ENCODE measurements around the gene KIRREL3.

The KIRREL3 gene

GRCh38 chr11:126479178-126479930 is 521.2 kb downstream of the KIRREL3 start:
- no peak for DNase-seq

DNA sequence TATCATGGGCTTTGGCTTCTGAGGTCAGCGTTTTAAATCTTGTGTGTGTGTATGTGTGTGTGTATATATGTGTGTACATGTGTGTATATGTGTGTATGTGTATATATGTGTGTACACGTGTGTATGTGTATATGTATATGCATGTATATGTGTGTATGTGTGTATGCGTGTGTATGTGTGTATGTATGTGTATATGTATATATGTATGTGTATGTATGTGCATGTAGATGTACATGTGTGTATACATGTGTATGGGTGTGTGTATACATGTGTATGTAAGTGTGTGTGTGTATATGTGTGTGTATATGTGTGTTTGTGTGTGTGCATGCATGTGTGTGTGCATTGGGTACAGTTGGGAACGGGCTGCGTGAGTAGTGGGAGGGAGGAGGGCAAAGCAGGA is 522.1 kb downstream of the KIRREL3 start:
- DNase-seq: no peak

- peak; percentile 38 to 66 for DNase-seq
Observed at GRCh38 chr11:126477535-126478305, 522.9 kb downstream of the KIRREL3 start.

DNA sequence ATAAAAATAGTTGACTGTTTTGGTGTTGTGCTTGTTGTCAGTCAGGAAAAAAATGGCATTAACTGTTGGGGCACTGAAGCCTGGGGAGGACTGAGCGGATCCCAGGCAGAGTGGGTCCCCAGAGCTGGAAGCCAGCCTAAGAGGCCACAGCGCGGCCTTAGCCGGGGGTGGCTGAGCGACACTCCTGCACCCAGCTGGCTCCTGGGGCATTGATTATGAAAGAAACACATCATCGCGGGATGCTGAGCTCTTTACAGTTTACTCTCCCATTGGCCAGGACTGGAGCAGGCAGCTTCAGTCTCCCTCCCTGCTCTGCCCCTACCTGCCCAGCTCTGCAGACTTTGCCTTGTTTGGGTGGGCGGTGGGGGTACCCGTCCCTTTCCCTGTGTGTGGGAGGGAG is 523.6 kb downstream of the KIRREL3 start:
- DNase-seq: no peak

- DNase-seq: no peak
Observed at GRCh38 chr11:126476266-126476924, 524.2 kb downstream of the KIRREL3 start.

- no peak for DNase-seq
Observed at GRCh38 chr11:126475014-126475991, 525.3 kb downstream of the KIRREL3 start.

DNA sequence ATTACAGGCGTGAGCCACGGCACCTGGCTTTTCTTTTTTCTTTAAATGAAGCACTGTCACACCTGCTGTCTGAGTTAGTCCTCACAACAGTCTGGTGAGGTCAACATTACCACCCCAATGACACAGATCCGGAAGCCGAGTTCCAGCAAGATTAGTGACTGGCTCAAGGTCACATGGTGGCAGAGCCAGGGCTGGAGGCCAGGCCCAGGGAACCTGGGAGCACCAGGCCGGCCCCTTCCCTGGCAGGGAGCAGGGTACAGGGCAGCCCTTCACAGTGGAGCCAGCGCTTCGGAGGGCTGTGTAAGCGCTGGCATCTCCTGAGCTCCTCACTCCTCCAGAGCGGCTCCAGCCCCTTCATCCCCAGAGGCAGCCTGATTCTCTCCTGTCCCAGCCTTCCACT is 526.4 kb downstream of the KIRREL3 start:
- no peak for DNase-seq

- no peak for DNase-seq
Observed at GRCh38 chr11:126473269-126473668, 527.3 kb downstream of the KIRREL3 start.

DNA sequence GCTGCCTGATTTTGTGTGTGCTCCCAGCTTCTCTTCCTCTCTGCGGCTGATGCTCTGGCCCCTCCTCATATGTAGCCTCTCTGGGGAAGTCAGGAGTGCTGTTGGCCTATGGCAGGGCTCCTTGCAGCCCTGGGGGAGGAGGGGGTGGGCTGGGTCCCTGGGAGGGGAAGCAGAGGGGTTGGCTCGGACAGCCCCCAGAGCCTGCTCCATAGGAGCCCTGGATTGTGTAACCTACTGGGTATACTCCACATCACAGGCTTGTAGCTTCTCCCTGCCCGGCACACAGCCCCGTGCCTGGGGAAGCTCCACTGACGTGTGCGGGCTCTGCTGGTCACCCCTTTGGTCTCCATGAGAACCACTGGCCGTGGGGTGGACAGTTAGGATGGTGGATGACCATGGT is 531.3 kb downstream of the KIRREL3 start:
- DNase-seq: no peak

GRCh38 chr11:126468102-126468521 is 532.5 kb downstream of the KIRREL3 start:
- no peak for DNase-seq

DNA sequence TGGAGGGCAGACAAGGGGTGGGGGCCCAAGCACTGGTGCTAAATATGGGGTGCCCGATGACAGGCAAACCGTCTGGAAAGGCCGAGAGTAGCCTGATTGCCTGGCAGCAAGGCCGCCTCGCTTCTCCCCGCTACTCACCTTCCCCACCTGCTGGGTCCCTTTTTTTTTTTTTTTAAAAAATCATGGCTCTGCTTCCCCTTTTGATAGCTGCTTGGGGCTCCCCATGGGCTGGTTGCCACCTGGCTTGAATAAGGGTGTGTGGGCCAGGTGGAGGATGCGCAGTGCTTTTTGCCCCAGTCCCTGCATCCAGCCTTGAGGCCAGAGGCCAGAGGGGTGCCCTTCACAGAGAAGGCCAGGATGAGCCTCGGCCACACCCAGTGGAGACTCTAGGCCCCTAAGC is 533.1 kb downstream of the KIRREL3 start:
- no peak for DNase-seq

DNA sequence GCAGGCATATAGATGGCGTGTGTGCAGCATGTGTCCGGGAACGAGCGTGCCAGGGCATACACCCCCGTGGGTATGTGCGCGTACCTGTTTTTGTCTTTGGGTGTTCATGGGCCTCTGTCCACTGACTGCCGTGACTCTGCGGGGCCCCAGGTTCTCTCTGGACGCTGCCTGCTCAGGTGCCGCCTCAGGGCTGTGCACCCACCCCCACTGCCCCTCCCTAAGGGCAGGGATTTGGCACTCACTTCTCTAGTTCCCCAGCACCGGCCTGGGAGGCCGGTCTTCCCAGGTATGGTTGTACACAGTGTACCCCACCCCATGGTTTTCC is 533.6 kb downstream of the KIRREL3 start:
- no peak for DNase-seq

GRCh38 chr11:126466236-126467045 is 534.1 kb downstream of the KIRREL3 start:
- DNase-seq: no peak

DNA sequence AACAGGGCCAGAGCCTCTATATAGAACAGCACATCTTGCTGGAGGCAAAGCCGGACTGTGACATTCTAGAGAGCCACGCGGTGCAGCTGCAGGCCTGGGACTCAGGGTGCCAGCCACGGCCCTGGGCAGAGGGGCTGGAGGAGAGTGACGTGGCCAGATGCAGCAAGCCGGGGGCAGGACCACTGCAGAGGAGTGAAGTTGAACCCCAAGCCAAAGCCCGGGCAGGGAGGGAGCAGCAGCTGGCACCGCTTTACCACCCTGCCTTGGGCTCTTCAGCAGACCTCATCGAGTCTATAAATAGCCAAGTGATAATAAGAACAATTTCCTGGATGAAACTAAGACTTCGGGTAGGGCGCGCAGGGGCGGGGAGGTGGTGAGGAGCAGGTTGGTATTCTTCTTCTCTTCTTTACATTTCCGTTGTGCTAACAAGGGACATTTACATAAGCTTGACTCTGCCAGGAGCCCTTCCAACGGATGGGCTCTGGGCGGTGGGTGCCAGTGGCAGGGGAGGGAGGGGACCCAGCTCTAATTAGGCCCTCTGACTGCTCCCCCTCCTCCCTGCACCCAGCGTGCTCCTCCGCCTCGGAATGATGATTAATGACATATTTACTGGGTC is 534.9 kb downstream of the KIRREL3 start:
- no peak for DNase-seq

DNA sequence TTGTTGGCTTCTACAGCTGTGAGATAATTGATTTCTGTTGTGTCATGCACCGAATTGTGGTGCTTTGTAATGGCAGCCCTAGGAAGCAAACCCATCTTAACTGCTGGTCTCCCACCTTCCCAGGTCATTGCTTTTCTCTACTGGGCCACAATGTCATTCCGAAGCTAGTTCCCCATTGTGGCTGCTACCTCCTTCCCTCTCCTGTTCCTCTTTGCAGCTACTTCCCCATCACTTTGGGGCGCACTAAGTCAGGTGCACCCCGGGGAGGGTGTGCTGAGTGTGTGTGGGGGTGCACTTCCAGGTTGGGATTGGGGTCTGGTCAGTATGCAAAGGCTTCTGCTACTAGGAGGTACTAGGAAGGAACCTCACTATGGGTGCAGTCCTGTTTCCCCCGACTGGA is 535.8 kb downstream of the KIRREL3 start:
- DNase-seq: no peak

GRCh38 chr11:126462422-126462821 is 538.1 kb downstream of the KIRREL3 start:
- DNase-seq: no peak

DNA sequence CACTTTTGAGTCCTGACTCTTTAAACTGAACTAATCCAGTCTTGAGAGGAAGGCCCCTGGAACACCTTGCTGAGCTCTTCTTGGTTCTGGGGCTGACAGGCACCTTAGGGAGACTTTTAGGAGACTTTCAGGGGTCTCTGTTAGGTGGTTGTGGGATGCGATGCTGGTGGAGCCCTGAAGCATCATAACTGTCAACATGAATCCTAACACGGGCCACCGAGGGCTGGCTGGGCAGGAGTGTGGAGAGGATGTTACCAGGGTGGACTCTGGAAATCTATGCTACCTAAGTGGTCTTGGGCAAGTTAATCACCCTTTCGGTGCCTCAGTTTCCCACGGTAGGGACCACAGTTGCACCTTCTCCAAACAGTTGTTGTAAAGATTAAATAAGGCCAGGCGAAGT is 538.6 kb downstream of the KIRREL3 start:
- DNase-seq: no peak

DNA sequence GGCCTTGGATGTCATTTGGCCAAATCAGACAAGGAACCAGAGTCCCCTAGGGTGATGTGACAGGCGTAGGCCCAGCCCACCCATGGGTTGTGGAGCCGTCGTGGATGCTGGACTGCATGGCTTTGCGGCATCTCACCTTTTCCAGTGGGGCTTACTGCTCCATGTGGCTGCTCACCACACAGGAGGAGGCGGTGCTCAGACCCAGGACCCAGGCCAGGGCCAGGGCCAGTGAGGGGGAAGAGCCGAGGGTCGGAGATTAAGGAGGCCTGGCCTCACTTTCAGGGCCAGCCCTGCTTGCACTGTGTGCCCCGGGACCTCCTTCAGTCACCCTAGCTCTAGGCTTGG is 539.5 kb downstream of the KIRREL3 start:
- DNase-seq: no peak

GRCh38 chr11:126460417-126461095 is 540.0 kb downstream of the KIRREL3 start:
- DNase-seq: no peak

- no peak for DNase-seq
Observed at GRCh38 chr11:126459691-126460281, 540.8 kb downstream of the KIRREL3 start.

- DNase-seq: no peak
Observed at GRCh38 chr11:126457817-126458216, 542.8 kb downstream of the KIRREL3 start.
